MM.1S (cell line): ENCODE measurements around the gene UNC5A.

Source experiments
- DNase-seq: peaks from one replicate; pipeline ENCODE4 v3.0.0-alpha.2; 2015
- H2AFZ ChIP-seq: fragments of 300-600 bp; sonication (generic); 2 replicates; pipeline ENCODE4 v1.6.0; 2016; ENCODE audit warnings: antibody characterized with exemption, low read length
- H3F3A ChIP-seq: fragments of 300-600 bp; sonication (generic); 2 replicates; pipeline ENCODE4 v1.6.1; 2016; ENCODE audit warnings: mild to moderate bottlenecking, antibody characterized with exemption, low read length, moderate library complexity, mixed read lengths; ENCODE audit not compliant: insufficient read depth
- H3K27ac ChIP-seq: fragments of 300-600 bp; sonication (generic); 2 replicates; pipeline ENCODE4 v1.5.1; 2016; ENCODE audit warnings: mild to moderate bottlenecking, low read length
- H3K27me3 ChIP-seq: fragments of 300-600 bp; sonication (generic); replicated peaks from 2 replicates; pipeline ENCODE4 v1.6.0; 2016; ENCODE audit warnings: low read length; ENCODE audit not compliant: insufficient read depth
- H3K36me3 ChIP-seq: fragments of 300-600 bp; sonication (generic); replicated peaks from 2 replicates; pipeline ENCODE4 v1.6.1; 2016; ENCODE audit warnings: mild to moderate bottlenecking, low read length, mixed read lengths; ENCODE audit not compliant: insufficient read depth
- H3K4me1 ChIP-seq: fragments of 300-600 bp; sonication (generic); 2 replicates; pipeline ENCODE4 v1.6.1; 2016; ENCODE audit warnings: low read length, mixed read lengths
- H3K4me2 ChIP-seq: fragments of 300-600 bp; sonication (generic); 2 replicates; pipeline ENCODE4 v1.6.0; 2016; ENCODE audit warnings: low read depth, low read length
- H3K4me3 ChIP-seq: fragments of 300-600 bp; sonication (generic); 2 replicates; pipeline ENCODE4 v1.5.1; 2016; ENCODE audit warnings: low read length, mixed read lengths
- H3K79me2 ChIP-seq: fragments of 300-600 bp; sonication (generic); 2 replicates; pipeline ENCODE4 v1.6.1; 2016; ENCODE audit warnings: mixed run types, low read length, mixed read lengths
- H3K9ac ChIP-seq: fragments of 300-600 bp; sonication (generic); 2 replicates; pipeline ENCODE4 v1.6.1; 2016; ENCODE audit warnings: low read length, mixed read lengths
- H3K9me2 ChIP-seq: fragments of 300-600 bp; sonication (generic); replicated peaks from 2 replicates; pipeline ENCODE4 v1.6.1; 2016; ENCODE audit warnings: mild to moderate bottlenecking, low read length, mixed read lengths; ENCODE audit not compliant: insufficient read depth
- H3K9me3 ChIP-seq: fragments of 300-600 bp; sonication (generic); replicated peaks from 2 replicates; pipeline ENCODE4 v1.6.1; 2016; ENCODE audit warnings: mild to moderate bottlenecking, low read length, mixed read lengths; ENCODE audit not compliant: insufficient read depth
- H4K20me1 ChIP-seq: fragments of 300-600 bp; sonication (generic); 2 replicates; pipeline ENCODE4 v1.6.1; 2016; ENCODE audit warnings: mild to moderate bottlenecking, low read length, moderate library complexity, mixed read lengths; ENCODE audit not compliant: insufficient read depth
- EZH2 ChIP-seq: fragments of 300-600 bp; sonication (generic); optimal IDR thresholded peaks from 2 replicates; pipeline ENCODE3; 2017; ENCODE audit warnings: low read depth, mild to moderate bottlenecking, antibody characterized with exemption, low read length, mixed read lengths
- EZH2phosphoT487 ChIP-seq: fragments of 300-600 bp; sonication (generic); IDR thresholded peaks from 2 replicates; pipeline ENCODE4 v1.6.1; 2018; ENCODE audit warnings: antibody characterized with exemption, low read length
- TF ChIP-seq, protein P1 (sequence below): fragments of 300-600 bp; sonication (generic); IDR thresholded peaks from 2 replicates; pipeline ENCODE4 v1.5.1; 2016; ENCODE audit warnings: antibody characterized with exemption, low read length, mixed read lengths

The UNC5A gene

DNA sequence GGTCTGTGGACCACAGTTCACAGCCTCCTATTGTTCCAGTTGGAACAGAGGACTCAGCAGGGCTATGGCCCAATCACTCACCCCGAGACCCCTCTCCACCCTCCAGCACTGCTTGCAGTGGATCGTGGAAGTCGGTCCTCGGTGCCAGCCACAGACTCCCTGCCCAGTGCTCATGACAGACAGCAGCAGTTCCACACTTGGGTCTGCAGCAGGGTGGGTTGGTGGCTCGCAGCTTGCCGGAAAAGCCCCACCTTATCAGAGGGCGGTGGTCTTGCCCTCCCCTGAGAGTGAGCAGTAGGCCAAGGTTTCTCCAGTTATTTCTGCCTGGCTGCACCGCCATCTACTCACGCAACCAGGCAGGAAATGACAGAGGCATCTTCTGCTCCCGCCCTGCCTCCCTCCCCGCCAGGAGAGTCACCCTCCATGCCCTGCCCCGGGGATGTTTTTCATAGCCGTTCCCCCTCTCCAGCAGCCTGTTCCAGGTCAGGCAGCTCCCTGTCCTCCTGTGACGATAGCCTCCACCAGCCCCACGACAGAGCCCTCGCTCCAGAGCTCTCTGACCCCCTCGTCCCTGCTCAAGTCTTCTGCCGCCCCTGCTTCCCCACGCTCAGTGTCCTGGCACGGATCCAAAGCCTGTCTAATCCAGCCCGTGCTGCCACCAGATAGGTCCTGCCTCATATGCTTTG, 34.5 kb downstream of the UNC5A start:
- Histone ChIP-seq H3K4me2 (no peak overlapping the region), H3K4me1 (no peaks in the 10 kb centered on the region), H3K9me3 (no peaks in the 10 kb centered on the region), H3K27me3 (peaks cover 92% of the 10 kb centered on the region), H3K79me2 (no peaks in the 10 kb centered on the region), H3K36me3 (no peaks in the 10 kb centered on the region), H3K4me3 (no peak overlapping the region), H3K9me2 (no peaks in the 10 kb centered on the region), H3K9ac (no peak overlapping the region), H2AFZ (no peak overlapping the region), H3F3A (no peaks in the 10 kb centered on the region), H3K27ac (no peak overlapping the region), H4K20me1 (no peaks in the 10 kb centered on the region)
- TF ChIP-seq EZH2phosphoT487: no peak
- TF ChIP-seq, protein P1, sequence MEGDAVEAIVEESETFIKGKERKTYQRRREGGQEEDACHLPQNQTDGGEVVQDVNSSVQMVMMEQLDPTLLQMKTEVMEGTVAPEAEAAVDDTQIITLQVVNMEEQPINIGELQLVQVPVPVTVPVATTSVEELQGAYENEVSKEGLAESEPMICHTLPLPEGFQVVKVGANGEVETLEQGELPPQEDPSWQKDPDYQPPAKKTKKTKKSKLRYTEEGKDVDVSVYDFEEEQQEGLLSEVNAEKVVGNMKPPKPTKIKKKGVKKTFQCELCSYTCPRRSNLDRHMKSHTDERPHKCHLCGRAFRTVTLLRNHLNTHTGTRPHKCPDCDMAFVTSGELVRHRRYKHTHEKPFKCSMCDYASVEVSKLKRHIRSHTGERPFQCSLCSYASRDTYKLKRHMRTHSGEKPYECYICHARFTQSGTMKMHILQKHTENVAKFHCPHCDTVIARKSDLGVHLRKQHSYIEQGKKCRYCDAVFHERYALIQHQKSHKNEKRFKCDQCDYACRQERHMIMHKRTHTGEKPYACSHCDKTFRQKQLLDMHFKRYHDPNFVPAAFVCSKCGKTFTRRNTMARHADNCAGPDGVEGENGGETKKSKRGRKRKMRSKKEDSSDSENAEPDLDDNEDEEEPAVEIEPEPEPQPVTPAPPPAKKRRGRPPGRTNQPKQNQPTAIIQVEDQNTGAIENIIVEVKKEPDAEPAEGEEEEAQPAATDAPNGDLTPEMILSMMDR: no peak
- TF ChIP-seq EZH2: no peak
- no peak for DNase-seq

DNA sequence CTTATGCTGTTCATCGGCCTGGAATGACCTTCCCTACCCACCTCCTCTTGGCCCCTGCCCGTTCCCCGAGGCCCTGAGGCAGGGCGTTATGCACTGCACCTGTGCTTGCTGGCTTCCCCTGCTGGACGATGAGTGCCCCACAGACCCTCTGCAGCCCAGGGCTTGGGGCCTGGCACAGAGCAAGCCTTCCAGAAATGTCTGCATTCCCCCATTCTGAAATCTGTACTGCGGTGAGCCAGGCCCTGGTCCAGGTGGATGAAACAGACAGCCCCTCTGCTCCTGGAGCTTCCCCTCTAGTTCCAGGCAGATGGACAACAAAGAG, 35.0 kb downstream of the UNC5A start:
- Histone ChIP-seq H3K36me3 (no peaks in the 10 kb centered on the region), H3K9ac (no peak overlapping the region), H3K9me3 (no peaks in the 10 kb centered on the region), H3K4me2 (no peak overlapping the region), H3K4me1 (no peaks in the 10 kb centered on the region), H3K4me3 (no peak overlapping the region), H3F3A (no peaks in the 10 kb centered on the region), H4K20me1 (no peaks in the 10 kb centered on the region), H3K27me3 (peaks cover 92% of the 10 kb centered on the region), H3K27ac (no peak overlapping the region), H3K79me2 (no peaks in the 10 kb centered on the region), H2AFZ (no peak overlapping the region), H3K9me2 (no peaks in the 10 kb centered on the region)
- DNase-seq: no peak
- TF ChIP-seq, protein P1: no peak
- no peak for TF ChIP-seq EZH2phosphoT487
- no peak for TF ChIP-seq EZH2

DNA sequence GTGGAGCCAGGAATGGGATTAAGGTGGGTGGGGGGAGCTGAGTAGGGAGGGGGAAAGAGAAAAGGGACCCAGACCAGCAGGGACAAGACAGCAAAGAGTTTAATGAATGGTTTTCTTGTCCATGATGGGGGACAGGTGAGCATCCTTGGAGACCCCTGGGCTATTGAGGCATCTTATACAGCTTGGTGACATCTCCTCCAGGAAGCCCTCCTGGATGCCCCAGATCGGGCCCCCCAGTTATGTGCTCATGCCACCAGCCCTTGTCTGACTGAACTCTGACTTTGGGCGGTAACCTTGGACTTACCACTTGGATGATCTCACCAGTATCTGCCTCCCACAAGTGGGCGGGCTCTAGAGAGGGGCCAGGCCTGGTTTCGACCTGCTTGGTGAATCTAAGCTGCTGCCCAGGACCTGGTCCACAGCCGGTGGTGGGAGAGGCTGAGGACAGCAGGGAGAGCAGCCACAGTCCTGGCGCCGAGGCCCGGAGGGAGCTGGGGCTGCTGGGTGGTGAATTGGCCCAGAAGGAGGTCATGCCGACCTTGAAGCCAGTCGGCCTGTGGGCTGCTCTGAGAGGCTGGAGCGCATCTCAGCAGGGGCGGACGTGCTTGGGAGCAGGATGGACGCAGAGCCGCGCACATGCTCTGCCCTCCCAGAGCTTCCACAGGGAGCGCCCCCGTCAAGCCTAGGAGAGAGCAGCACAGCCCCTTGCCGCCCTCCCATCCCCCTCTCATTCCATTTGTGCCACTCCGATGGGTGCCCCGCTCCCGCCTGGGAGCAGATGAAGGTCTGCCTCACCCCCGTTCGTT, 36.2 kb downstream of the UNC5A start:
- Histone ChIP-seq H3K27ac (no peak overlapping the region), H3K27me3 (peaks cover 92% of the 10 kb centered on the region)
- DNase-seq: no peak

More for the DNA sequence above, 36.2 kb downstream of the UNC5A start:
- Histone ChIP-seq H3K9me3 (no peaks in the 10 kb centered on the region), H3F3A (no peaks in the 10 kb centered on the region), H3K9me2 (no peaks in the 10 kb centered on the region), H3K4me1 (no peaks in the 10 kb centered on the region), H3K4me2 (no peak overlapping the region), H3K36me3 (no peaks in the 10 kb centered on the region), H3K4me3 (no peak overlapping the region), H2AFZ (no peak overlapping the region), H3K79me2 (no peaks in the 10 kb centered on the region), H3K9ac (no peak overlapping the region), H4K20me1 (no peaks in the 10 kb centered on the region)
- TF ChIP-seq, protein P1: no peak
- TF ChIP-seq EZH2phosphoT487: peak; percentile 77; the same call in 1 of the 2 replicates
